GM12878 (cell line): ENCODE data around the gene LEMD3.

Source experiments
- ATF7 ChIP-seq: fragments of 450-650 bp; IDR thresholded peaks from 2 replicates; pipeline ENCODE4 v1.6.1; 2016; ENCODE audit warnings: low read depth, mild to moderate bottlenecking
- MYC ChIP-seq: IDR thresholded peaks from 2 replicates; pipeline ENCODE4 v1.6.1; 2011; ENCODE audit warnings: mild to moderate bottlenecking, low read length, moderate library complexity, inconsistent platforms; ENCODE audit not compliant: insufficient read depth, insufficient replicate concordance, insufficient read length, severe bottlenecking
- ZNF274 ChIP-seq: IDR thresholded peaks from one replicate; pipeline ENCODE4 v1.8.0; 2011; ENCODE audit not compliant: insufficient read length, insufficient read depth

DNA sequence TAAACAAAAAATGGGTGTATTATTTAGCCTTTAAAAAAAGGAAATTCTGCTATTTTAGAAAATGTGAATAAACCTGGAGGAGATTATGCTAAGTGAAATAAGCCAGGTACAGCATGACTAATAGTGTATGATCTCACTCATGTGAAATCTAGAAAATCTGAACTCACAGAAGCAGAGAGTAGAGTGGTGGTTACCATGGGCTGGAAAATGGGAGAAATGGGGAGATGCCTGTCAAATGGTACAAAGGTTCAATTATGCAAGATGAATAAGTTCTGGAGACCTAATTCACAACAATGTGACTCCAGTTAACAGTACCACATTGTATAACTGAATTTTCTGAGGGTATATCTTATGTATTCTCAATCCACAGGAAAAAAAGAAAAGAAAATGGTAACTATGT lies 17.4 kb upstream of the LEMD3 start:
- TF ChIP-seq MYC, result no peak
- TF ChIP-seq ATF7, result no peak
- no peak for TF ChIP-seq ZNF274
